H9 (cell line): ENCODE results near the gene MGMT. TPM values are rescaled to one million over a fixed set of nuclear protein-coding genes. Genes with fewer than 3 reads are reported as not detected.

Source experiments
- DNase-seq: peaks from one replicate; pipeline ENCODE4 v3.0.0-alpha.2; 2017
- H2AFZ ChIP-seq: one replicate; pipeline ENCODE4 v1.6.1; 2013; ENCODE audit warnings: mild to moderate bottlenecking, low read length, control low read depth, moderate library complexity
- H2AK5ac ChIP-seq: 2 replicates; pipeline ENCODE4 v1.6.1; 2013; ENCODE audit warnings: low read length, control low read depth, mixed read lengths; ENCODE audit not compliant: insufficient read length
- H2BK120ac ChIP-seq: one replicate; pipeline ENCODE4 v1.6.1; 2013; ENCODE audit warnings: low read depth, mild to moderate bottlenecking, low read length, control low read depth, inconsistent platforms; ENCODE audit not compliant: poor library complexity, severe bottlenecking
- H2BK12ac ChIP-seq: 2 replicates; pipeline ENCODE4 v1.6.1; 2013; ENCODE audit warnings: low read length, control low read depth, mixed read lengths, low read depth; ENCODE audit not compliant: insufficient read length
- H2BK15ac ChIP-seq: 2 replicates; pipeline ENCODE4 v1.6.1; 2013; ENCODE audit warnings: low read depth, low read length, control low read depth
- H2BK20ac ChIP-seq: one replicate; pipeline ENCODE4 v1.6.1; 2013; ENCODE audit warnings: low read depth, mild to moderate bottlenecking, low read length, control low read depth, inconsistent platforms; ENCODE audit not compliant: poor library complexity, severe bottlenecking
- H2BK5ac ChIP-seq: 2 replicates; pipeline ENCODE4 v1.6.1; 2013; ENCODE audit warnings: low read length, control low read depth, mixed read lengths; ENCODE audit not compliant: insufficient read length
- H3K14ac ChIP-seq: 2 replicates; pipeline ENCODE4 v1.6.1; 2013; ENCODE audit warnings: low read length, control low read depth; ENCODE audit not compliant: insufficient read depth
- H3K18ac ChIP-seq: 2 replicates; pipeline ENCODE4 v1.6.1; 2013; ENCODE audit warnings: low read depth, mild to moderate bottlenecking, mixed read lengths, low read length, control low read depth; ENCODE audit not compliant: insufficient read length
- H3K23ac ChIP-seq: 2 replicates; pipeline ENCODE4 v1.6.1; 2013; ENCODE audit warnings: low read length, control low read depth, mixed read lengths, low read depth; ENCODE audit not compliant: insufficient read length
- H3K23me2 ChIP-seq: 2 replicates; pipeline ENCODE4 v1.6.1; 2013; ENCODE audit warnings: low read depth, mild to moderate bottlenecking, mixed read lengths, low read length, control low read depth; ENCODE audit not compliant: insufficient read length, poor library complexity, severe bottlenecking
- H3K27ac ChIP-seq: 2 replicates; pipeline ENCODE4 v1.5.1; 2013; ENCODE audit warnings: low read length, control low read depth, mixed read lengths, low read depth; ENCODE audit not compliant: insufficient read length
- H3K27me3 ChIP-seq: 2 replicates; pipeline ENCODE4 v1.6.1; 2013; ENCODE audit warnings: low read length, control low read depth, inconsistent platforms; ENCODE audit not compliant: insufficient read depth
- H3K4ac ChIP-seq: 2 replicates; pipeline ENCODE4 v1.6.1; 2013; ENCODE audit warnings: low read depth, mild to moderate bottlenecking, control low read depth, inconsistent platforms, low read length, moderate library complexity
- H3K4me1 ChIP-seq: 2 replicates; pipeline ENCODE4 v1.6.1; 2013; ENCODE audit warnings: low read length, control low read depth, inconsistent platforms; ENCODE audit not compliant: insufficient read depth
- H3K4me2 ChIP-seq: 2 replicates; pipeline ENCODE4 v1.6.1; 2013; ENCODE audit warnings: low read length, control low read depth, mixed read lengths; ENCODE audit not compliant: insufficient read length, insufficient read depth
- H3K56ac ChIP-seq: 2 replicates; pipeline ENCODE4 v1.6.1; 2013; ENCODE audit warnings: low read depth, mild to moderate bottlenecking, mixed read lengths, low read length, control low read depth; ENCODE audit not compliant: insufficient read length
- H3K79me1 ChIP-seq: 2 replicates; pipeline ENCODE4 v1.6.1; 2013; ENCODE audit warnings: low read depth, mild to moderate bottlenecking, moderate library complexity, low read length, control low read depth, inconsistent platforms; ENCODE audit not compliant: insufficient read depth, poor library complexity, severe bottlenecking
- H3K79me2 ChIP-seq: 2 replicates; pipeline ENCODE4 v1.6.1; 2013; ENCODE audit warnings: low read length, control low read depth, inconsistent platforms; ENCODE audit not compliant: insufficient read depth
- H3K9ac ChIP-seq: 2 replicates; pipeline ENCODE4 v1.6.1; 2013; ENCODE audit warnings: low read length, control low read depth, mixed read lengths; ENCODE audit not compliant: insufficient read length; ENCODE audit errors: extremely low read depth
- H3K9me3 ChIP-seq: one replicate; pipeline ENCODE4 v1.6.1; 2013; ENCODE audit warnings: low read depth, low read length, inconsistent platforms; ENCODE audit not compliant: control insufficient read depth
- H3T11ph ChIP-seq: one replicate; pipeline ENCODE4 v1.6.1; 2013; ENCODE audit warnings: mild to moderate bottlenecking, low read length, control low read depth, inconsistent platforms
- H4K20me1 ChIP-seq: one replicate; pipeline ENCODE4 v1.6.1; 2013; ENCODE audit not compliant: control insufficient read depth, insufficient read length, insufficient read depth
- H4K5ac ChIP-seq: 2 replicates; pipeline ENCODE4 v1.6.1; 2013; ENCODE audit warnings: low read depth, mild to moderate bottlenecking, mixed read lengths, low read length, control low read depth; ENCODE audit not compliant: insufficient read length
- H4K8ac ChIP-seq: replicated peaks from 2 replicates; pipeline ENCODE4 v1.6.1; 2013; ENCODE audit warnings: low read length, control low read depth, mixed read lengths, low read depth; ENCODE audit not compliant: insufficient read length
- H4K91ac ChIP-seq: 2 replicates; pipeline ENCODE4 v1.6.1; 2013; ENCODE audit warnings: low read depth, mild to moderate bottlenecking, moderate library complexity, mixed read lengths, low read length, control low read depth; ENCODE audit not compliant: insufficient read length
- H3K27ac Mint-ChIP-seq, 3 experiments: 2 replicates in 2 of 3; 3 replicates in 1 of 3; pipeline ENCODE4 v1.8.0; 2020 to 2021; ENCODE audit warnings: mixed read lengths in 3 of 3, mild to moderate bottlenecking in 1 of 3, moderate library complexity in 1 of 3
- H3K27me3 Mint-ChIP-seq: 2 replicates; pipeline ENCODE4 v1.8.0; 2021; ENCODE audit warnings: low read depth, mild to moderate bottlenecking, moderate library complexity, mixed read lengths
- H3K36me3 Mint-ChIP-seq, 3 experiments: 2 replicates in 2 of 3; 3 replicates in 1 of 3; pipeline ENCODE4 v1.8.0; 2020 to 2021; ENCODE audit warnings: low read depth in 3 of 3, mixed read lengths in 3 of 3; ENCODE audit not compliant: insufficient read depth in 1 of 3
- H3K4me1 Mint-ChIP-seq, 2 experiments: 2 replicates each; pipeline ENCODE4 v1.8.0; 2020; ENCODE audit warnings: mixed read lengths in 2 of 2
- H3K4me3 Mint-ChIP-seq, 2 experiments: 2 replicates in 1 of 2; 3 replicates in 1 of 2; pipeline ENCODE4 v1.8.0; 2020 to 2021; ENCODE audit warnings: mild to moderate bottlenecking in 2 of 2, mixed read lengths in 2 of 2, moderate library complexity in 1 of 2
- H3K9me3 Mint-ChIP-seq, 2 experiments: 2 replicates in 1 of 2; 3 replicates in 1 of 2; pipeline ENCODE4 v1.8.0; 2020; ENCODE audit warnings: mild to moderate bottlenecking in 2 of 2, mixed read lengths in 2 of 2, moderate library complexity in 1 of 2
- CTCF ChIP-seq: fragments of 200-600 bp; sonication (generic); conservative IDR thresholded peaks from 3 replicates; pipeline ENCODE4 v1.8.0; 2021; ENCODE audit warnings: antibody characterized with exemption, mild to moderate bottlenecking
- WGBS: extraction: QIAGEN DNeasy Blood & Tissue Kit; methylation state at CpG from one replicate; pipeline ENCODE4 v1.1.7; 2013; ENCODE audit warnings: missing lambda C conversion rate, low lambda C conversion rate, mixed read lengths; ENCODE audit not compliant: insufficient read length; ENCODE audit errors: extremely low coverage; 5-methylcytosine and 5-hydroxymethylcytosine counted together
- total RNA-seq: library from RNA; stranded (reverse); gene quantifications from 2 replicates; pipeline ENCODE4 v1.2.1, GENCODE V29; 2021

Gene MGMT
- total RNA-seq, 1 experiment from 2014 or later = 18.4 TPM

DNA sequence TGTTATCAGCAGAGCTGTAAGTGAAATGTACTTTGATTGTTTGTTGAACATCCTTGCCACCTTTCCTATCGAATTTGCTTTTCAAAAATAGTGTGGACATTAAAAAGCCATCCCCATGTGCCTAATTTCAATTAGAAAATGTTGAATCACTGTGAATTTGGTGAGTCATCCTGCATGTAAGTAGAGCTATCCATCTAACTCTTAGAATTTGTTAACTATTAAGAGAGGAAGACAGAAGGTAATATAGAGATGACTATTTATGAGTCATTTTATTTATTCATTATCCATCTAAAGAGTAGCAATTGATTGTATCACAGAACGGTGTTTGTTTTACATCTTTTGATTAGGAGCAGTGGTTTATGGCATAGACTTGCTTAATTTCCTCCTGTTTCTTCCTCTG lies 154.7 kb downstream of the MGMT start:
- DNase-seq = no peak
- no peak overlapping the region for H3K56ac ChIP-seq
- H2BK12ac ChIP-seq = no peak overlapping the region
- H3K23ac ChIP-seq = no peak overlapping the region
- no peak overlapping the region for H3K27ac Mint-ChIP-seq
- no peak overlapping the region for H3K27ac ChIP-seq
- no peak overlapping the region for H4K91ac ChIP-seq
- no peak overlapping the region for H4K5ac ChIP-seq
- no peaks in the 10 kb centered on the region for H3K79me1 ChIP-seq
- peaks cover 21 to 23% of the 10 kb centered on the region in 2 experiments for H3K4me1 Mint-ChIP-seq
- no peaks in the 10 kb centered on the region for H3K27me3 Mint-ChIP-seq
- H3K9ac ChIP-seq = no peak overlapping the region
- H4K20me1 ChIP-seq = no peaks in the 10 kb centered on the region
- H2BK15ac ChIP-seq = no peak overlapping the region
- H2AFZ ChIP-seq = no peak overlapping the region
- no peak overlapping the region for H3K18ac ChIP-seq
- H3K36me3 Mint-ChIP-seq = no peaks in the 10 kb centered on the region; a peak in 1 of 7 replicates
- no peak overlapping the region for H2BK5ac ChIP-seq
- peaks cover 2% of the 10 kb centered on the region; the same call in 1 of the 2 replicates for H3K4me1 ChIP-seq
- H3K23me2 ChIP-seq = no peaks in the 10 kb centered on the region
- H2AK5ac ChIP-seq = no peak overlapping the region
- no CpG with 5 or more reads among the region's 2 CpGs for WGBS
- no peak overlapping the region for H2BK120ac ChIP-seq
- H3K14ac ChIP-seq = no peak overlapping the region
- no peak overlapping the region for H4K8ac ChIP-seq
- no peak for TF ChIP-seq CTCF
- no peaks in the 10 kb centered on the region for H3K9me3 Mint-ChIP-seq
- H3K9me3 ChIP-seq = no peaks in the 10 kb centered on the region
- H3K4me3 Mint-ChIP-seq = no peak overlapping the region
- H2BK20ac ChIP-seq = no peak overlapping the region
- H3K4ac ChIP-seq = no peak overlapping the region
- H3K79me2 ChIP-seq = 0 out of 2 replicates have a peak, but pooled peaks cover under 1% of the 10 kb centered on the region
- H3K4me2 ChIP-seq = no peak overlapping the region
- H3K27me3 ChIP-seq = no peaks in the 10 kb centered on the region
- H3T11ph ChIP-seq = no peak overlapping the region
